Ovary (tissue), 3 donors: Measurements from ENCODE around the gene GLG1.

Source experiments
- EP300 ChIP-seq: sonication (generic); formaldehyde crosslinking; IDR thresholded peaks from one replicate; pipeline ENCODE4 v1.6.1; 2017; ENCODE audit warnings: antibody characterized with exemption
- TF ChIP-seq, protein P1 (sequence below), 3 donors: fragments of 450-650 bp in 2 of 3; fragments of 200-600 bp in 1 of 3; IDR thresholded peaks; one replicate each; pipeline versions ENCODE4 v1.5.1 to v1.8.0; 2016 to 2022; ENCODE audit warnings: antibody characterized with exemption in 3 of 3, mild to moderate bottlenecking in 1 of 3
- donor health status: DM: no; HTN: no; CAD: no.

DNA sequence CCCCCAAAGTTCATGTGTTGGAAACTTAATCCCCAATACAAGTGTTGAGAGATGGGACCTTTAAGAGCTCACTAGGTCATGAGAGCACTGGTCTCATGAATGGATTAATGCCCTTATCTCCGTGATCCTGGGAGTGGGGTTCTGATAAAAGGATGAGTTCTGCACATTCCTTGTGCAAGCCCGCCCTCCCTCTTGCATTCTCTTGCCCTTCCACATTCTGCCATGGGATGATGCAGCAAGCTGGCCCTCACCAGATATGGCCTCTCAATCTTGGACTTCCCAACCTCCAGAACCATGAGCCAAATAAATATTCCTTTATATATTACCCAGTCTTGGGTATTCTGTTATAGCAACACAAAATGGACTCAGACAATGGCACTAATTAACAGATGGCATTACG, 14.1 kb downstream of the GLG1 start:
- TF ChIP-seq, protein P1, sequence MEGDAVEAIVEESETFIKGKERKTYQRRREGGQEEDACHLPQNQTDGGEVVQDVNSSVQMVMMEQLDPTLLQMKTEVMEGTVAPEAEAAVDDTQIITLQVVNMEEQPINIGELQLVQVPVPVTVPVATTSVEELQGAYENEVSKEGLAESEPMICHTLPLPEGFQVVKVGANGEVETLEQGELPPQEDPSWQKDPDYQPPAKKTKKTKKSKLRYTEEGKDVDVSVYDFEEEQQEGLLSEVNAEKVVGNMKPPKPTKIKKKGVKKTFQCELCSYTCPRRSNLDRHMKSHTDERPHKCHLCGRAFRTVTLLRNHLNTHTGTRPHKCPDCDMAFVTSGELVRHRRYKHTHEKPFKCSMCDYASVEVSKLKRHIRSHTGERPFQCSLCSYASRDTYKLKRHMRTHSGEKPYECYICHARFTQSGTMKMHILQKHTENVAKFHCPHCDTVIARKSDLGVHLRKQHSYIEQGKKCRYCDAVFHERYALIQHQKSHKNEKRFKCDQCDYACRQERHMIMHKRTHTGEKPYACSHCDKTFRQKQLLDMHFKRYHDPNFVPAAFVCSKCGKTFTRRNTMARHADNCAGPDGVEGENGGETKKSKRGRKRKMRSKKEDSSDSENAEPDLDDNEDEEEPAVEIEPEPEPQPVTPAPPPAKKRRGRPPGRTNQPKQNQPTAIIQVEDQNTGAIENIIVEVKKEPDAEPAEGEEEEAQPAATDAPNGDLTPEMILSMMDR (IDR thresholded peaks at IDR 0.05): no peak
- no peak for TF ChIP-seq EP300
